D341Med (cell line): Measurements from ENCODE around the gene ARHGAP18.

Source experiments
- DNase-seq: peaks from one replicate; pipeline ENCODE4 v3.0.0; 2012; ENCODE audit warnings: low spot score

ARHGAP18 gene

DNA sequence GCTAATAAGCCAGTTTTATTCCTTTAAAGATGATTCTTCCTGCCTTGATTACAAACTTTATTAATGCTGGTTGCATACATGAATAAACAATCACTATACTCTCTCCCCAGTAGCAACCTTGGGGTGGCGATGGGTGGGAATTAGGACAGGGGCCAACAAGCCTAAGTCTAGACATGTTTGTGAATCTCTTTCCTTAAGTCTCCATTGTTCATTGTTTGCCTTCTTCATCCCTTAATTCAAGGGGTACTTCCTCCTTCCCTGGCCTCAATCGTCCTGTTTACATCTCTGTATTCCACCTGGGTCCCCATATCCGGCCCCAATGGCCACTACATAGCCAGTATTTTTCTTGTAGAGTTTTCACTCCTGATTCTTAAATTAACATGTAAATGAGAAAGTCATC, 66.0 kb downstream of the ARHGAP18 start:
- DNase-seq = no peak

GRCh38 chr6:129643176-129643575, 66.8 kb downstream of the ARHGAP18 start:
- DNase-seq = no peak

GRCh38 chr6:129642322-129642721, 67.7 kb downstream of the ARHGAP18 start:
- no peak for DNase-seq

DNA sequence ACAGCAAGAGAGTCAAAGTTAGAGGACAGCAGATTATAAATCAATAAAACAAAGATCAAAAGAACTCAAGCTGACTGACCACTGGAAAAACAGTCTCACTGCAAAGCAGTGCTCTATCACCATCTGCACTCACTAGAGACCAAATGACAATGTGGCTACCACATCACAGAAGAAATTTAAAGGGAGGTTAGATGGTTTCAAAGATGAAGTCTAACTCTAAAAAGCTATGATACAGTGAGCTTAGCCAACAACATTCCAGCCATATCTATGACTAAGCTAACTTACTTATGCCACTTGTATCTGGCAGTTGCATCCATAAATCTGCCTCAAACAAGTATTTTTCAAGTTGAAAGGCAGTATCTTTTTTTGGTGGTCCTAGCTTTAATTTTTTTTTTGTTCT, 68.6 kb downstream of the ARHGAP18 start:
- DNase-seq = no peak

DNA sequence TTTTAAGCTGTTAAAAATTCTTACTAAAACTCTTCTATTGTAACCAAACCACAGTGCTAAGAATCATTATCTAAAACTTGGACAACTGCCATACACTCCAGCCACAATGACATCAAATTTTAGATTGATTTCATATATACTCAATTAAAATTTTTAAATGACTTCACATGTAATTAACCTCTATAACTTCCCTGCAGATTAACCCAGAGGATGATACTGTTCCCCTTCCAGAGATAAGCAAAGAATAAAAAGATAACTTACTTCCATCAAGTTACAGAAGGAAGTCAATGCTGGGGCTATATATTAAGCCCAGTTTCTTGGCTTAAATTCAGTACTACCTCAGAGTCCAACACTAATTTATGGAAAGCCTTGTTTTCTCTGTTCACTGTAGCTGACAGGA, 71.3 kb downstream of the ARHGAP18 start:
- DNase-seq = no peak

- no peak for DNase-seq
Observed at GRCh38 chr6:129638055-129638684, 71.8 kb downstream of the ARHGAP18 start.

- no peak for DNase-seq
Observed at GRCh38 chr6:129637340-129638054, 72.5 kb downstream of the ARHGAP18 start.

DNA sequence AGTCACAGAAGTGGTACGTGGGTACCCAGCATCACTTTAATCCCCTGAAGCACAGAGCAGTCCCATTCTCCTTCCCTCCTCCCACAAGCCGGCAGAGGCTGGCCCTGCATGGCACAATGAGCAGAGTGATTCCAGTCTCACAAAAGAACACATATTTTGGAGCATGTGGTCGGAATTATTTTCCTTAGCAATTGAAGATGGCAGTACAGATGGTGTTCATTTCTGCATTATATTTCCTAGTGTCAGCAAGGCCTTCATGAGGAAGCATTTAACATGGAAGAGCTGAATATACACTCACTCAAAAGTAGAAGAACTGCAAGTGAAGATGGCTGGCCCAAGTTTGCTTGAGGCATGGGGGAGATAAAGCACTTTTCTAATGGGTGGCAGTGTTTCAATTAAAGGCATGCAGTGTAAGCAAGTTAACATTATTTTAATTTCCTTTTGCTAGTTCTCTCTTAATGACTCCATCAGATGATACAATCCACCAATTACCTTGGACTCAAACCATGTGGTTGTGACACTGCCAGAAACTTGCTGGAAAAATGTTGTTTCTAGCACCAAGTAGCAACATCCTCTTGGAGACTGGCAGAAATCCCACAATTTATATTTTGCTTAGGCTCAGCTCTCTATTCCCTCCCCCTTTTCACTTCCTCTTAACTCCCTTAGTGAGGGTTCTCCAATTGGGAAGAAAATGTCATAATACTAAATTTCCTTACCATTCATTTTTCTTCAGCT, 74.4 kb downstream of the ARHGAP18 start:
- DNase-seq = no peak

DNA sequence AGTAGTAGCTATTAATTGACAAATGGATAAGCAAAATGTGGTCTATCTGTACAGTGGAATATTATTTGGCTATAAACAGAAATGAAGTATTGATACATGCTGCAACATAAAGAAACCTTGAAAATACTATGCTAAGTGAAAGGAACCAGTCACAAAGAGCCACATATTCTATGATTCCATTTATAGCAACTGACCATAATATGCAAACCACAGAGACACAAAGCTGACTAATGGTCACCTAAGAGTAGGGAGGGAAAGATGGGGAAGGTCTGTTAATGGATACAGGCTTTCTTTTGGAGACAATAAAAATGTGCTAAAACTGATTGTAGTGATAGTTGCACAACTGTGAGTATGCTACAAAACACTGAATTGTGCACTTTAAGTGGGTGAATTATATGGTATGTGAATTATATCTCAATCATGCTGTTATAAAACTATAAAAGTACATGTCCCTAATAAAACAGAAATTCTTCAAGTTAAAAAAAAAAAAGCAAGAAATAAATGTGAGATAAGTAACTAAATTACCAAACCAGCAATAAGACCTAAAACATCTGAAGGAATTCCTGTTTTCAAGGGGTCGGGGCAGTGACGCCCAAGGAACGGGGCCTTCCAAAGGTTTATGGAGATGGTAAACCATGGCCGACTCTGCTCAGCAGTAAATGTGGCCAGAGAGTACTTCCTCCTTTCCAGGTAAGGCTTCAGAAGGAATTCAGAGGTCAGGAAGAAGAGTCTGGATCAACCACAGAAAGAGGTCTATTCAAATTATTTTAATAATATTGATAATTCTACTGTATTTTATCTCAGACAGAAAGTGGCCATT, 75.4 kb downstream of the ARHGAP18 start:
- DNase-seq = no peak

DNA sequence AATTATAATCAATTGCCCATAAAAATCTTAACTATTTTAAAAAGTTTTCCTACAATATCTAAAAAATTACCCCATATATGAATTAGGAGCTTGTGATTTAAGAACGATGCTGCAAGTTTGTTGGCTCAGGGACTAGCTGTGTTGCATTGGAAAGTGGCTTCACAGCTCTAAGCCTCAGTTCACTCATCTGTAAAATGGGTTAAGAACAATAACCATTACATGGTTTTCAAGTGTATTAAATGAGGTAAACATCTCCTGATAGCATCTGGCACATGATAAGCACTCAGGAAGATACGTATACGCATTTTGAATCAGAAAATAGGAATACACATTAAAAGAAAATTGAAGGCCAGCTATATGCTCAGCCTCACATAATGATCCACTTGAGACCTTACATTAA, 76.4 kb downstream of the ARHGAP18 start:
- DNase-seq = no peak

DNA sequence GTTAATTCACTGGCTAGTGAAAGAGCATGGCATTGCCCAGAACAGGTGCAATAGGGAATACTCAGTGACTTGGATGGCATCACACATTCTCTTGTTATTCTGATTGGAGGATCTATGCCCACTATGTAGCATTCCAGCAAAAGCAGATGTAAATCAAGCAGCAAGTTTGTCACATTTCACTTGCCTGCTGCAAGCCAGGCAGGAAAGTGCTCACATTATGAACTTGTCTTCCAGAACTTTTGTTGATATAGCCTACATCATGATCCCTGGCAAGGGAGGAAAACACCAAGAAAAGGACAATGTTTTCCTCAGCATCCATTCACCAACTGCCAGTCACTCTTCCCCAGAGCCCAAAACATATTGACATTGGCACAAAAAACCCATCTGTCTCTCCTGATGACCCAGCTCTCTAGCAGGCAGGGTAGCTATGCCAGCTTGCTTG, 77.8 kb downstream of the ARHGAP18 start:
- no peak for DNase-seq

DNA sequence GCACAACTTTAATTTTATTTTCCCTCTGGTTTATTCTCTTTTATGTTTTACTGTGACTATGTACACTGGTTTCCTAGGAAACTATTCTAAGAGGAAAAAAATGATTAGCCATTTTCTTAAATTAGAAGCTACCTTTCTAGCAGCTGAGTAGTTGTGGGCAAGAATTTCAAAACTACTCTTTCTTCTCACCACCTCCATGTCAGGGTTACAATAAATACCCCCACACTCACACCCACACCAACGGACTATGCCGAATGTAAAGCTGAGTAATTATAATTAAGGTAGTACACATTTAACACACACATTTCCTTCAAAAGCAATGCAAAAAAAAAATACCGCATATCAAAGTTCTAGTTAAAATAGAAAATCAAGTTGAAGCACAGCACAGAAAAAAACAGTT, 78.9 kb downstream of the ARHGAP18 start:
- no peak for DNase-seq

GRCh38 chr6:129630596-129630995, 79.4 kb downstream of the ARHGAP18 start:
- no peak for DNase-seq

DNA sequence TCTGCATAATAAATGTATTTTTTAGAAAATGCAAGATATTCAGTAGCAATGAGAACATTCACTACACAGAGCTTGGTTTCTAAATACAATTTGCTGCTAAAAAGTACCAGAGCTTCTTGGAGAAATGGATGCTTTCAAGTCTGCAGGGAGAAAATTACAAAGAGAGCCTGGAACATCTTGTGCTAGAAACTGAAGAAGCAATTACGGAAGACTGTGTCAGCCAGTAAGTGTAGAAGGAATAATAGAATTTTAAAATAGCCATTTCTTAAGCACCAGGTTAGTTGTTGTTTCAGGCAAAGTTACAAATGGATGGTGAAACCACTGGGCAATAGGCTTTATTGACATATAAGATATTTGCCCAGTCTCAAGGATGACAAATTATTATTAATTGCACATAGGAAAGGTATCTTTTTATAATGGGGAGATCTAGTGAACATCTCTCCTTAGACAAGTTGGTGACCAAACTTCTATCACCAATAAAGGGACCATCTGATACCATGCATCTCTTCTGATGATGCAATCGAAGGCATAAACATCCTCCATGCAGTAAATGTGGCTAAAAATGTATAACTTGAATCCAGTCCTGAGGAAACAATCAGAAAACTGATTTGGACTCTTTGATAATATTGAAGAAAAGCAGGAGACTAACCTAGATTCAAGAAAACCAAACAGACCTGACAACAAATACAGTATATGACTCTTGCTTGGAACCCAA, 81.7 kb downstream of the ARHGAP18 start:
- DNase-seq = no peak

DNA sequence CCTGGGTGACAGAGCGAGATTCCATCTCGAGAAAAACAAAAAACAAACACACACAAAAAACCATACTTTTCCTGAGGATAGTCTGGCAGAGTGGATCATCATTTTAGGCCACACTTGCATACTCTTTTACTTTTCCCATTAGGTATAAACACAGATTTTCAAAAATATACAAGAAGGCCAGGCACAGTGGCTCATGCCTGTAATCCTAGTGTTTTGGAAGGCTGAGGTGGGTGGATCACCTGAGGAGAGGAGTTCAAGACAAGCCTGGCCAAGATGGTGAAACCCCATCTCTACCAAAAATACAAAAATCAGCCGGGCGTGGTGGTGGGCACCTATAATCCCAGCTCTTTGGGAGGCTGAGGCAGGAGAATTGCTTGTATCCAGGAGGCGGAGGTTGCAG, 85.5 kb downstream of the ARHGAP18 start:
- no peak for DNase-seq

- DNase-seq = no peak
Observed at GRCh38 chr6:129623008-129623732, 86.8 kb downstream of the ARHGAP18 start.

DNA sequence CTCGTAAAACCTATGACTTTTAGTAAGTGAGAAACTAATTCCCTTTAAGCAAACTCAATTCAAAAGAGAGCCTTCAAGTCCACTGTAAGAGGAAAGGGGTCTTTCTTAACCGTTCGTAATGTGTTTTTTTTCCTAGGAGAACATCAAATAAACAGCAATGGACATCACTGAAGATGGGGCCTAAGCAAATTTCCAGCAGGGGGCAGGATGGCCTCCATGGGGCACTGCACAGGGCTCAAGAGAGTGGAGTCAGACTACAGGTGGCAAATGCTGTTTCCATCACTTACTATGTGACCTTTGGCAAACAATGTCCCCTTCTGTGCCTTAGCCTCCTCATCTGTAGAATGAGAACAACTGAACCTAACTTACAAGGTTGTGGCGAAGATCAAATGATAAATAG, 88.7 kb downstream of the ARHGAP18 start:
- DNase-seq = peak; percentile 39

DNA sequence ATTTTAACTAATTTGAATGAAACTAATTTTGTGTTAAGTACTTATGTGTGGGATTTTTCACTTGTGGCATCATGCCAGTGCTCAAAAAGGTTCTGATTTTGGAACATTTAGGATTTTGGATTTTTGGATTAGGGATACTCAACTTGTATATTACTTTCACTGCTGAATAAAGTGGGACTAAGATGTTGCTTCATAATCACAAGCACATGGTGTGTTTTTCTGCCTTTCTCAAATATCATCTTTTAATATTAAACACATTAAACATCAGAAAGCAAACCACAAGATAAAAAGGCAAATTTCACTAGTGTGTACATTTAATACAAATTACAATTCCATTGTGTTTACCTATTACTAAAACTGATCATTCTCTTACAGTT, 89.8 kb downstream of the ARHGAP18 start:
- no peak for DNase-seq

DNA sequence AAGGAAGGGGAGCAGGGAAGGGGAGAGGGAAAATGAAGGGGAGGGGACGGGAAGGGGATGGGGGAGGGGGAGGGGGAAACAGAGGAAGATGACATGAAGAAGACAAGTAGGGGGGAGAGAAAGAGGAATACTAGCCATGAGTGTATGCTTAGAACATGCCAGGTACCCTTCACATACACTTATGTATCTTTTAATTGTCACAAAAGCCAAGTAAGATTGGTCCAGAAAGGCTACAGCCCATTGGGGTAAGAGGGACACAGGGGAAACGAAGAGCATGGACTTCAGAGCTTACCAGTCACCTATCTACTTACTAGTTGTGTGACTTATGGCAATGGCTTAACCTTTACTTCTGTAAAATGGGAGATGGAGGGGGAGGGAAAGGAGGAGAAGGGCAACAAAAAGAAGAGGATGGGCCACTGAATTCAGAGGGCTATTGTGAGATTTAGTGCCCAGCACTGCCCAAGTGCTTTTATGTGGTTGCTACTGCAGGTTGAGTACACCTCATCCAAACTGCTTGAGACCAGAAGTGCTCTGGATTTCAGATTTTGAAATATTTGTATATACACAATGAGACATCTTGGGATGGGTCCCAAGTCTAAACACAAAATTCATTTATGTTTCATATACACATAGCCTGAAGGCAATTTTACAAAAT, 90.3 kb downstream of the ARHGAP18 start:
- no peak for DNase-seq

DNA sequence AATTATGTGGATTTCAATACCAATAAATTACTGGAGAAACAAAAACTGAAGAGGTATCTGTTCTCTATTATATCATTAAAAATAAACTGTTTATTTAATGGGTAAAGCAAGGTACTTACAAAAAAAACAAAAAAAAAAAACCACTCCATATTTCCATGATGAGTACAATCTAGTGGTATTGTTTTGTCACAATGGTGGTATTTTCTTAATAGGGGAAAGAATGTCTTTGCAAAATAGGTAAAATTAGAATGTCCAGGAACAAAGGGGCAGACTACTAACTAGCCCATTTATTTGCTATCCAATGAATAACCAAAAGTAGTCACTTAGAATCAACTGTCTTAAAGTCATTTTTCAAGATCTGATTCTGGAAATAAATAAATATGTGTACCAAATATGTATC, 92.0 kb downstream of the ARHGAP18 start:
- no peak for DNase-seq

DNA sequence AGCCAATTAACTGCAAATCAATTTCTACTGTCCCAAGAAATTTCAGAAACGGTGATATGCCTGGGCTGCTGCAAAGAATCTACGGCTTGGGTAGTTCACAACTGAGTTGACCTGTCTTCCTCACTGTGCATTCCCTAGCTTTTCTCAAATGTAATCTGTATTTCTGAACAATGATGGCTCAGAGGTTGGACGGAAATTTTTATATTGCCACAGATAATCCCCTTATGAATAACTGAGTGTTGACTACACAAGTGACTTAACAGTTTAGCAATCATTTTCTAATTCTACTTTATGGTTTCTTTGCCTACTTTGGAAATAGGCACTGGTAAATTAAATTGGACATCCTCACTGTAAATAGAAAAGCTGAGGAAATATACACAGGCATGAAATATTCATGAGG, 94.5 kb downstream of the ARHGAP18 start:
- DNase-seq = no peak
